IPS-18a (cell line): ENCODE data around the gene FDPS.

ENCODE experiments used
- H3K27ac ChIP-seq: one replicate; pipeline ENCODE4 v1.5.1; 2013; ENCODE audit warnings: low read length
- H3K27me3 ChIP-seq: one replicate; pipeline ENCODE4 v1.6.1; 2013; ENCODE audit warnings: mild to moderate bottlenecking, low read length; ENCODE audit not compliant: control insufficient read depth, insufficient read depth
- H3K36me3 ChIP-seq: one replicate; pipeline ENCODE4 v1.6.1; 2013; ENCODE audit warnings: low read depth, low read length; ENCODE audit not compliant: control insufficient read depth
- H3K4me1 ChIP-seq: one replicate; pipeline ENCODE4 v1.6.1; 2013; ENCODE audit warnings: low read depth, low read length; ENCODE audit not compliant: control insufficient read depth
- H3K4me3 ChIP-seq: one replicate; pipeline ENCODE4 v1.5.1; 2013; ENCODE audit warnings: low read length
- H3K9ac ChIP-seq: one replicate; pipeline ENCODE4 v1.6.1; 2013; ENCODE audit warnings: mild to moderate bottlenecking, low read length, moderate library complexity
- H3K9me3 ChIP-seq: one replicate; pipeline ENCODE4 v1.6.1; 2013; ENCODE audit warnings: low read depth, low read length; ENCODE audit not compliant: control insufficient read depth

Gene FDPS

DNA sequence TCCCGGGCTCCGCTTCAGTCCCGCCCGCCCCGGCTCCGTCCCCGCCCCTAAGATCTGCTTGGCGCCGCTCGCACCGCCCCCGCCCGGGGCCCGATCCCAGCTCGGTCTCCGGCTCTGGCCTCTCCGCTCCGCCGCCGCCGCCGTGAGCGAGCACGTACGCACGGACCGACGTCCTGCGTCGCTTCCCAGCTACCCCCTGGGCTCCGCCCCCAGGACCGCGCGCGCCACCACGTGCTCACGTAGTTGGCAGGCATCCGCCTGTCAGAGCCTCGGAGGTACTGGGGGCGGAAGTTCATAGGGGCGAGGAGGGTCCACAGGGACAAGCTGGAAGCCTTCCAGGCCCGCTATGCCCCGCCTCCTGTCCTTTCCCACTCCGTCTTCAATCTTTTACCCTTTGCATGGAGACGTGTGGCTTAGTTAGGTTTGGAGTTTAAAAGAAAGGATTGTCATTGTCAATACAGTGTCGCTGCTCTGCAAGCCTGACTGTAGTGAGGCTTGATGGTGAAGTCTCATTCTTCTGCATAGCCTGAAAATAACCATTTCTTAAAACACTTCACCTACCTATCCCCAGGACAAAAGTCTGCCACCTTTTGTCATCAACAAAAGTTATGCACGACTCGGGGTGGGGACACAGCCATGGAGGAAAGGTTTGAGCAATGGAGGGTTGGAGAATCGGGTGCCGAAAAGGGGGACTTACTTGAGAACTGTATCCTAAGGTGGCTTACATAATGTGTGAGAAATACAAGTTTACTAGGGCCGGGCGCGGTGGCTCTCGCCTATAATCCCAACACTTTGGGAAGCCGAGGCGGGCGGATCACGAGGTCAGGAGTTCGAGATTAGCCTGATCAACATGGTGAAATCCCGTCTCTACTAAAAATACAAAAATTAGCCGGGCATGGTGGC, 35.1 kb upstream of the FDPS start, which contains the start of gene CLK2:
Gene CLK2, minus strand, starts transcription at position 162 of the 903 bp plus-strand sequence. CDS start 2,527 bp downstream, outside the sequence.
- Histone ChIP-seq H3K9me3 (no peaks in the 10 kb centered on the region), H3K9ac (peak within 1 kb of the TSS; percentile 64), H3K4me1 (peaks cover 9% of the 10 kb centered on the region), H3K4me3 (peak within 1 kb of the TSS; percentile 94), H3K36me3 (peaks cover 27% of the 10 kb centered on the region), H3K27me3 (no peaks in the 10 kb centered on the region), H3K27ac (peak within 1 kb of the TSS; percentile 9)

DNA sequence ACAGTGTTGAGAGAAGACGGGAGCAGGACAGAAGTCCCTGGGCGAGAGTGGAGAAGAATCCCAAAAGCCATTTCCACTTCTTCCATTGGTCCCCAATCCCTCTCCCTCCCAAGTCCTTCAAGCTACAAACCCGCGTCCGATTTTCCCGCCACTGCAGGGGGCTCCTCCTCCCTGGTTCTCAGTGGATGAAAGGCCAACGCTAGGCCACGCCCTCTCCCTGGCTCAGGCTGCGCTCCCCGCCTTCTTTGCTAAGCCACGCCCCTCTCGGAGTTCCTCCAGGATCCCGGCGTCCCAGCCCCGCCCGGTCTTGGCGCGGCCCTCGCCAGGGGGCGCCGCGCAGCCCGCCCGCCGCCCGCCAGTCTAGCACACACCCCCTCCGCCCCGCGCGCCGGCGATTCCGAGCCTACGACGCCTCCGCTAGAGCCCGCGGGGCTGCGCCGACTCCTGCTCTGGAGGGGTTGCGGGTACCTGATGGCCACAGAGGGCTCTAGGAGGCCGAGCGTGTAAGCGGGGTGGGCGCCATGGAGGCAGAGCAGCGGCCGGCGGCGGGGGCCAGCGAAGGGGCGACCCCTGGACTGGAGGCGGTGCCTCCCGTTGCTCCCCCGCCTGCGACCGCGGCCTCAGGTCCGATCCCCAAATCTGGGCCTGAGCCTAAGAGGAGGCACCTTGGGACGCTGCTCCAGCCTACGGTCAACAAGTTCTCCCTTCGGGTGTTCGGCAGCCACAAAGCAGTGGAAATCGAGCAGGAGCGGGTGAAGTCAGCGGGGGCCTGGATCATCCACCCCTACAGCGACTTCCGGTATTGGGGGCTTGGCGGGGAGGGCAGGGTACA, 31.4 kb upstream of the FDPS start, which contains the start of gene HCN3:
Gene HCN3, plus strand, starts transcription at position 394 of the 832 bp plus-strand sequence. Its CDS starts 128 bp downstream, at position 522.
- Histone ChIP-seq H3K9ac (no peak within 1 kb of the TSS), H3K27ac (no peak within 1 kb of the TSS)

DNA sequence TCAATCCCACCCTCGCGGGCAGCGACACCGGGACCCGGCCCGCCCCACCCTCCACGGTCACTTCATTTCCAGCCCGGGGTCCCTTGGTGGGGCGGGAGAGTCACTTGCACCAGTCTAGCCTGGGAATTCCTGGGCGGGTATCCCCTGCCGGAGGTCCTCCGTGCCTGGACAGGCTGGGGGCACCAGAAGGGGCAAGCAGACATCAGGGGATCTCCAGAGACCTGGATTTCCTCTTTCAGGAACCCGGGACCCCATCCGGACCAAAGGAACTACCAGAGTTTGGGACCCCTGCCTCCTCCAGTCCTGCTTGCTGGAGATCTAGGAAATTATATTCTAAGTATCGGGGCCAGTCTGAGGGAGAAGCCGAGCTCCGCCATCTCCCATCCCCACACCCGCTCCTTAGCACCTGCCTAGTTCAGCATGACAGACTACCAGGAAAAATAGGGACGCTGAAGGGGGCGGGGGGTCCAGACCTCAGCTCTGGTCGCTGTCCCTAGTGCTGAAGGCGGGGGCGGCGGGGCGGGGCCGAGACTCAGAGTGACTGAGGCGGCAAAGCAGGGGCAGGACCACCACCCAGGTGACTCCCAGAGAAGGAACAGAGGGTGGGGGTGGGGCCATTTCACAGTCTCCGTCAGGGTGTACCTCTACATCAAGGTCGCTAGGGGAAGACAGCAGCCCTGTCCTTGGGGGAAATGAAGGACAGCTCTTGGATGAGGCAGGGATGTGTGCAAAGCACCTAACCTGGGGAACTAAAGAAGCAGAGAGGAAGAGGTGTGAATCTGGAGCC, 30.6 kb upstream of the FDPS start:
- H3K4me1 ChIP-seq: peaks cover 18% of the 10 kb centered on the region

More for the DNA sequence above, 31.4 kb upstream of the FDPS start, which contains the start of gene HCN3:
- Histone ChIP-seq H3K4me3 (peak within 1 kb of the TSS; percentile 57), H3K27me3 (no peaks in the 10 kb centered on the region), H3K9me3 (no peaks in the 10 kb centered on the region), H3K4me1 (peaks cover 18% of the 10 kb centered on the region), H3K36me3 (no peaks in the 10 kb centered on the region)

DNA sequence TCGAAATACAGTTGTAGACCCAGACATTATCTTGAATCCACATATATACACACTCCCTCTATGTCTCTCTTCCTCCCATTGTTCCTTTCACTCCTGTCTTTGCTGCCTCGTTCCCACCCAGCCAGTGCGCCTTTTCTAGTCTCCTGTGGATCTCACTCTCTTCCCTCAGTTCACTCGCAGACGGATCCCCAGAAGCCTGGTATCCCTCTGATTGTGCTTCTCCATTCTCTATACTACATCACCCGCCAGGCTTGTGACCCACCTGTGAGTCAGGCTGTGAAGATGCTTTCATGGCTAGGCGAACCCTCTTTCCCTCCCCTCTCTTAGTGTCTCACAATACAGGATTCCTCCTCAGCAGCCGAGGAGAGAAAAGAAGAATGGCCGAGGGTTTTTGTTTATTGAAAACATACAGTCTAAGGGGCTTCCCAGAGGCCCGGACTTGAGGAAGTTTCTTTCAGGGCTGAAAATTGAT, 29.9 kb upstream of the FDPS start:
- Histone ChIP-seq H3K4me3 (peak overlapping the region; percentile 57), H3K27me3 (no peaks in the 10 kb centered on the region), H3K9ac (no peak overlapping the region)

More for the DNA sequence above, 30.6 kb upstream of the FDPS start:
- Histone ChIP-seq H3K9me3 (no peaks in the 10 kb centered on the region), H3K36me3 (no peaks in the 10 kb centered on the region), H3K27me3 (no peaks in the 10 kb centered on the region), H3K27ac (no peak overlapping the region), H3K9ac (no peak overlapping the region), H3K4me3 (peak overlapping the region; percentile 57)

DNA sequence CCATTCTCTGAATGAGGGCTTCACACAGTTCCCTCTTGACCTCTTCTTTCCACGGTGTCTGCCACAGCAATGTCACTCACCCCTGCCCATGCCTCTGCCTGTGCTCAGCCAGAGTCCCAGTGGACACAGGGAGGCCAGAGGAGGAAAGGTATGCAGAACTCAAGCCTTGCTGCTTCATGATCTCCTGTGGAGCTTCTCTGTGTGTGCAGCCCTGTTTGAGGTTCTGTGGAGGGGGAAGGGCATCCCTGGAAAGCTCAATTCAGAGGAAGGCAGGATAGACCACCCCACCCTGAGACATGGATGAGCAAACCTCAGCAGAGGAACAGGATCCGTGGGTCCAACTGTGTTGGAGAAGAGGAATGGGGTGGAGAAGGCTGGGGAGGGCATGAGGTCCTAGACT, 29.4 kb upstream of the FDPS start:
- Histone ChIP-seq H3K27ac (no peak overlapping the region), H3K36me3 (no peaks in the 10 kb centered on the region), H3K9ac (no peak overlapping the region), H3K4me3 (no peak overlapping the region), H3K27me3 (no peaks in the 10 kb centered on the region), H3K4me1 (peaks cover 15% of the 10 kb centered on the region), H3K9me3 (no peaks in the 10 kb centered on the region)

More for the DNA sequence above, 29.9 kb upstream of the FDPS start:
- H3K9me3 ChIP-seq: no peaks in the 10 kb centered on the region
- H3K4me1 ChIP-seq: peaks cover 17% of the 10 kb centered on the region
- H3K36me3 ChIP-seq: no peaks in the 10 kb centered on the region
- H3K27ac ChIP-seq: no peak overlapping the region

DNA sequence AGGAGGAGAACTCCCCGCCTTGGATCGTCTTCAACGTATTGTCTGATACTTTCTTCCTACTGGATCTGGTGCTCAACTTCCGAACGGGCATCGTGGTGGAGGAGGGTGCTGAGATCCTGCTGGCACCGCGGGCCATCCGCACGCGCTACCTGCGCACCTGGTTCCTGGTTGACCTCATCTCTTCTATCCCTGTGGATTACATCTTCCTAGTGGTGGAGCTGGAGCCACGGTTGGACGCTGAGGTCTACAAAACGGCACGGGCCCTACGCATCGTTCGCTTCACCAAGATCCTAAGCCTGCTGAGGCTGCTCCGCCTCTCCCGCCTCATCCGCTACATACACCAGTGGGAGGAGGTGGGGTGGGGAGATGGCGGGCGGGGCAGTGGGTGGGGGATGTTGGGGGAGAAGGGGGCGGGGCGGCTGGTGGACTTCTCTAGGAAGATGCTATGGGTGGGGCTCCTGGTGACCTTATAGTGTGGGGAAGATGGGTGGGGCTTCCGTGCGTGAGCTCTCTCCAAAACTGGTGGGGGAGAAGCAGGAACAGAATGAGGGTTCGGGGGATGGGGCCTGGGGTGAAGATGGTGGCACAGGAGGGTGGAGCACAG, 26.1 kb upstream of the FDPS start:
- Histone ChIP-seq H3K4me3 (no peak overlapping the region), H3K9ac (no peak overlapping the region), H3K4me1 (peaks cover 15% of the 10 kb centered on the region), H3K9me3 (no peaks in the 10 kb centered on the region), H3K27ac (no peak overlapping the region), H3K36me3 (no peaks in the 10 kb centered on the region), H3K27me3 (no peaks in the 10 kb centered on the region)

DNA sequence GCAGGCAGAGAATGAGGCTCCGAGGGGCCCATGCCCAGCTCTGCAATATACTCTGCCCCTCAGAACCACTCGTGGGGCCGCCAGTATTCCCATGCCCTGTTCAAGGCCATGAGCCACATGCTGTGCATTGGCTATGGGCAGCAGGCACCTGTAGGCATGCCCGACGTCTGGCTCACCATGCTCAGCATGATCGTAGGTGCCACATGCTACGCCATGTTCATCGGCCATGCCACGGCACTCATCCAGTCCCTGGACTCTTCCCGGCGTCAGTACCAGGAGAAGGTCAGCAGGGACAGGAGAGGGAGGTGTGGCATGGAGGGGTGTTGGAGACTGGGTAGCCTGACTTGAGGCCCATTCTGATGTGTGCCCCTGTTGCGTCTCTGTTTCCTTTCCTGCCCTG, 24.2 kb upstream of the FDPS start:
- Histone ChIP-seq H3K27me3 (no peaks in the 10 kb centered on the region), H3K4me3 (no peak overlapping the region), H3K27ac (no peak overlapping the region), H3K4me1 (peaks cover 1% of the 10 kb centered on the region), H3K9ac (no peak overlapping the region), H3K36me3 (no peaks in the 10 kb centered on the region), H3K9me3 (no peaks in the 10 kb centered on the region)

DNA sequence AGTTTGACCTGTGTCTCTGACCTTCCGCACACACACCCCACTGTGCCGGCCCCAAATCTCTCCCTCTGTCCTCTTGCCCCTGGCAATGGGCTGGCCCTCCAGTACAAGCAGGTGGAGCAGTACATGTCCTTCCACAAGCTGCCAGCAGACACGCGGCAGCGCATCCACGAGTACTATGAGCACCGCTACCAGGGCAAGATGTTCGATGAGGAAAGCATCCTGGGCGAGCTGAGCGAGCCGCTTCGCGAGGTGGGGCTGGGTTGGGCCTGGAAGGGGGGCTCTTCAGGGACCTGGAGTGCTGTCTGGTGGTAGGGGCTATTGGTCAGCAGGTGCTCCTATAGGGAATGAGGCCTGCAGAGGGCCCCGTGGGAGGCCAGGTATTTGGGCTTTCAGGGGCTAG, 23.6 kb upstream of the FDPS start:
- H3K9me3 ChIP-seq: no peaks in the 10 kb centered on the region
- no peak overlapping the region for H3K27ac ChIP-seq
- H3K36me3 ChIP-seq: no peaks in the 10 kb centered on the region
- no peaks in the 10 kb centered on the region for H3K4me1 ChIP-seq
- no peak overlapping the region for H3K9ac ChIP-seq
- H3K4me3 ChIP-seq: no peak overlapping the region
- H3K27me3 ChIP-seq: no peaks in the 10 kb centered on the region

DNA sequence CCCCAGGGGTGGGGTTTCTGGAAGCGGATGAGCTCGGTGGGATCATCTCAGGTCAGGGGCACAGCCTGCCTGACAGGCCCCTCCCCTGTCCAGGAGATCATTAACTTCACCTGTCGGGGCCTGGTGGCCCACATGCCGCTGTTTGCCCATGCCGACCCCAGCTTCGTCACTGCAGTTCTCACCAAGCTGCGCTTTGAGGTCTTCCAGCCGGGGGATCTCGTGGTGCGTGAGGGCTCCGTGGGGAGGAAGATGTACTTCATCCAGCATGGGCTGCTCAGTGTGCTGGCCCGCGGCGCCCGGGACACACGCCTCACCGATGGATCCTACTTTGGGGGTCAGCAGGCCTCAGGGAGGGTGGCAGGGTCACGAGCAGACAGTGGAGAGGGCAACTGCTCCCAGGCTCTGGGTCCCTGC, 23.0 kb upstream of the FDPS start:
- H3K27me3 ChIP-seq: no peaks in the 10 kb centered on the region
- H3K9me3 ChIP-seq: no peaks in the 10 kb centered on the region
- no peak overlapping the region for H3K4me3 ChIP-seq
- H3K36me3 ChIP-seq: no peaks in the 10 kb centered on the region
- no peak overlapping the region for H3K9ac ChIP-seq
- H3K27ac ChIP-seq: no peak overlapping the region
- H3K4me1 ChIP-seq: no peaks in the 10 kb centered on the region

DNA sequence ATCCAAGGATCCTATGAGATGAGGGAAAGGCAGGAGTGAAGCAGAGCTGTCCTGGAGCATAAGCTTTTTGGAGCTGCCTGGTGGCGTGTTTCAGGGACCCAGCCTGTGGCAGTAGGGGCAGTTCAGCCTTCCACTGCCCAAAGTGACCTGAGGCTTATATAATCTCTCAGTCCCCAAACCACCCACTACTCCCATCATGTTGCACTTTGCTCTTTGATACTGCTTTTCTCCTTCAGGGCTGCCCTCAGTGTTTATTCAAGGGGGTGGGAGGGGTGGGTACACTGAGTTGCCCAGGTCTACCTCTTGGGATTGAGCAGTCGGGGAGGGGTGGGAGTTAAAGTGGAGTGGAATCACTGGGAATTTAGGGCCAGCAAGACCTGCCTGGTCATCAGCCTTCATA, 22.1 kb upstream of the FDPS start:
- Histone ChIP-seq H3K4me3 (no peak overlapping the region), H3K4me1 (no peaks in the 10 kb centered on the region), H3K9me3 (no peaks in the 10 kb centered on the region), H3K36me3 (no peaks in the 10 kb centered on the region), H3K9ac (no peak overlapping the region), H3K27me3 (no peaks in the 10 kb centered on the region), H3K27ac (no peak overlapping the region)
